Activated effector memory CD4-positive, alpha-beta T cell treated with anti-CD3 and anti-CD28 coated beads, Interleukin-2, amount 50 U/mL, for 16 hours (primary cell): ENCODE data around the gene SLC44A3.
"Not testable (repeated sequence)": the region's sequence is repeated elsewhere in the genome, so short reads cannot be mapped to it uniquely, and the experiment has no call there.

ENCODE experiments used
- DNase-seq: peaks from one replicate; pipeline ENCODE4 v3.0.0-alpha.2; 2020

Gene SLC44A3

DNA sequence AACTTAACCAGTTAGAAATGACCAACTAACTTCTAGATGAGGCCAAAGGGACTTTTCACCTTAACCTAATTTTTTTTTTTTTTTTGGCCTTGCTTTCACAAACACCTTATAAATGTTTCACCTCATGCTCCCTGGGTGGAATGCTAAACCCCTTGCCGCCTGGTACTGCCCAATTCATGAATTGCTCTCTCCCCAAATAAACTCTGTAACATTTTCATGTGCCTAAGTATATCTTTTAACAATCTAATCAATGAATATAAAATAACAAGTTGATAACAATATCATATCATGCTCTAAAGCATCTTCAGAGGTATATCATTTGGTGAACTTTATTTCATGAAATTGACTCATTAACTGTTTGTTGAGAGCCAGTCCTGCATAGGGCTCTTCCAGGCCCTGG is 117.7 kb downstream of the SLC44A3 start:
- DNase-seq: no peak

- no peak for DNase-seq
These were observed 120.6 kb downstream of the SLC44A3 start for GRCh38 chr1:94940738-94941137.

DNA sequence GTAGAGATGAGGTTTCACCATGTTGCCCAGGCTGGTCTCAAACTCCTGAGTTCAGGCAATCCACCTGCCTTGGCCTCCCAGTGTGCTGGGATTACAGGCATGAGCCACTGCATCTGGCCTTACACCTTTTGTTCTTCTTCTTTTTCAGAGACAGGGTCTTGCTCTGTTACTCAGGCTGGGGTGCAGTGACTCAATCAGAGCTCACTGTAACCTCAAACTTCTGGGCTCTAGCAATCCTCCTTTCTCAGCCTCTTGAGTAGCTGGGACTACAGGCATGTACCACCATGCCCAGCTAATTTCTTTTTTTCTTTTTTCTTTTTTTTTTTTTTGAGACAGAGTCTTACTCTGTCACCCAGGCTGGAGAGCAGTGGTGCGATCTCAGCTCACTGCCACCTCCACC is 121.3 kb downstream of the SLC44A3 start:
- DNase-seq: not testable (repeated sequence)

GRCh38 chr1:94942171-94943128 is 122.3 kb downstream of the SLC44A3 start:
- no peak for DNase-seq
